Kidney glomerular epithelial cell (primary cell): ENCODE measurements around the gene DGKG.

Experiments
- DNase-seq: peaks from one replicate; lab custom pipeline; 2025; lab: John Stamatoyannopoulos, UW

DGKG gene

DNA sequence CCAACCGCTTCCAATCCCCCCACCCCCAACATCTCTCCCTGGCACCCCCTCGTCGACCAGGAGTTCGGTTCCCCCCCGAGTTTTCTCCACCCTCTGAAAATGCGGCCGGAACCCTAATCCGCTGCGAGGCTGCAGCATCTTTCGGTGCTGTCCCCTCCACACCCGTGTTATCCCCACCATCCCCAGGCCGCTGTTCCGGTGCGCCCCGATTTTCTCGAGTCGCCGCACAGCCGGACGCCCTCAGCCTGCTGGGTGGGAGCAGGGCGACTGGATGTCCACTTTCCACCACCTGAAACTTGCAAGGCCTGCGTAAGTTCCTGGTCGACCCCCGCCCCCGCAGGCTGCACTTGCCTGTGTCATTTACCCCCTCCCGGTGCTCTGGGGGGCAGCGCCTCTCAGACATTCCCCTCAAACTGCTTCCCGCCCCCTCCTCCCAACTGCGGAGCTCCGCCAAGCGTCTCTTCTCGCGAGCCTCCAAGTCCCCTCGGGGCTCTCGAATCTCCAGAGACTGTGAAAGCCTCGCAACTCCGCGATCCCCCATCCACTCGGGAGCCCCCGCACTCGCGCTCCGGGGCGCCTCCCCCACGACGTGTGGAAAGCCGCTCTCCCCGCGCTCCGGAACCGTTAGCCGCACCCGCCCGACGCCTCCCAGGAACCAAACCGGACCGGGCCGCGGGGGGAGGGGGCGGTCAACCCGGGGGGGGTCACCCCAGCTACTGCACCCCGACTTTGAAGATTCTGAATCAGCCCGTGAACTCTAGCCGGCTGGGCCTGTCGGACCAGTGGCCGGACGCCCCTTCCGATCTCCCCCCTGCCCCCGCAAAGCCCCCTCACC is 253.7 kb downstream of the DGKG start:
- DNase-seq: peak; percentile 52

DNA sequence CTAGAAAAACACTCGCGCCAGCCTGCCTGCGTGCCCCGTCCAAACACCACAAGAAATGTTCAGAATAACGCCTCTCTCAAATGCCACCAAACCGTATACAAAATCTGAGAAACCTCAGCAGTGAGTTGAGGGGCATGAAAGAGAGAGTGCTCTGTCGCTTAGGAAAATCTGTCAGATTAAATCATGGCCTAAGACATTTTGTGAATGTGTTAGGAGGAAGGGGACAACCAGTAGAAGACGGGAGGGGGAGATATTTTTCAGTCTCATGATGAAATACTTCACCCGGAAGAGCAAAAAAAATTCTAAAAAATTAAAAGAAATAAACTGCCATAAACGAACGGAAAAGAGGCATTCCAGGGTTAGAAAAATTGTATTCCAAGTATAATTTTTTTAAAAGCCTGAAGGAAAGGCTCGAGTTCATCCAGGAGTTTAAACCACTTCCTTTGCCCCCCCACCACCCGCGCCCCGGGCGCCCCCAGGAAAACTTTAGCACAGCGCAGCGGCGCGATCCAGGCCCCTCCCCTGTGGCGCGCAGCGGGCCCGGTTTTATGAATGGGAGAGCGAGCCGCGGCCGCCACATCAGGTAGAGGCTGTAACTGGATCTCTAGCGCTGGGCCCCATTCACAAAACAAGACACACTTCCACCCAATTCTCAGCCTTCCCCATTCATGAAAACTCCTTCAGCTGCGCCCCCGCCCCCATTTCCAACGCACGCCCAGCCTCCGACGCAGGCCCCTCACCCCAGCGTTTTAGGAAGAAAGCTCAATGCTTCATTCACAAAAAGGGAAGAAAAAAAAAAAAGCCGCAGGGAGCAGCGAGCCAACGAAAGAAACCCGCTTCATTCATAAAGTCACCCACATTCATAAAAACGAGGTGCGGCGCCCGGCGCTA is 254.6 kb downstream of the DGKG start:
- peak; percentile 39 for DNase-seq

DNA sequence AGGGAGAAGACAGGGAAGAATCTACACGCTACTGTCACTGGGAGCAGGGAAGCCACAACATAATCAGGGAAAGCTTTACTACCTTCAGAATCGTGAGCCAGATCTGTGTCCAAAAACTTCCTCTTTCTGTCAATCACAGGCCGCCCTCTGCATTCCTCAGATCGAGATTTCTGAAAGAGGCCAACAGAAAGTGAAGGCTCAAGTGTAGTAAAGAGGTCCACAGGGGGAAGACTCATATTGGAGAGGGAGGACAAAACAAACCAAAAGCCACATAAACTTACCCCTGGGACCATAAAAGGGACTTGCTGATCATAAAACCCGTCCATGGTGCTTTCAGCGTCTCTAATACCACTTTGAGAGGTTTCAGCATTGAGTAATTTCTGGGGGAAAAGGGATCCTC is 256.5 kb downstream of the DGKG start:
- no peak for DNase-seq

DNA sequence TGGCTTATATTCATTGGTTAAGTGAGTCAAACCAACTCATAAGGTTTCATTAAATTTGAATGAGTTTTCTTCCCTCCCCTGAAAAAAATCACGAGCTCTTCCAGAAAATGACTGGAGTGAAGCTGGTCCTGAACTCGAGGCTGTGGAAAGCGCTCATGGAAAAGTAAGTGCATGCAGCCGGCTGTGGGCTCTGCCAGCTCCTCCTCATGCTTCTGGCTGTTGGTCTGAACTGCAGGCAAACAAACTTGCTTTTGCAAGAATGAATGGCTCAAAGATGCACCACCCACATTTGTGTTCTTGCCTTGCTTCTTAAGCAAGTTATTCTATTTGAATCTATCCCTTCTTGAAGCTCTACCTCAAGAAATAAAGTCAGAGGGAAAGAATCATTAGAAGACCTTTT is 259.3 kb downstream of the DGKG start:
- no peak for DNase-seq

DNA sequence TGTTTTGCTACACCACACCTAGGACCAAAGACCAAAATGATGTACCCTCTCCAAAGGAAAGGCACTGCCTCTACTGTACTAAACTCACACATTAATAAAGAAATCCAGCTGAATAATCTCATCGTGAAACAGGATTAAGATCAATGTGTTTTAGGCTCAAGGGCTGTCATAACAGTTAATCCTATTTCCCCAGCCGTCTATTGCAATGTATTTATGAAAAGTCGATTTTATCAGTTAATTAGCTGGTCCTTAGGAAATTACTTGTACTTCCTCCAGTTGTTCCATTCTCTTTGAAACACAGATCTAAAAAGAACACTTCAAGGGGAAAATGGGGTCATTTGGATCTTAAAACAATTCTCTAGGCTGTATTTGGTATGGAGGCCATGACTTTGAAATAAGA is 261.6 kb downstream of the DGKG start:
- no peak for DNase-seq

DNA sequence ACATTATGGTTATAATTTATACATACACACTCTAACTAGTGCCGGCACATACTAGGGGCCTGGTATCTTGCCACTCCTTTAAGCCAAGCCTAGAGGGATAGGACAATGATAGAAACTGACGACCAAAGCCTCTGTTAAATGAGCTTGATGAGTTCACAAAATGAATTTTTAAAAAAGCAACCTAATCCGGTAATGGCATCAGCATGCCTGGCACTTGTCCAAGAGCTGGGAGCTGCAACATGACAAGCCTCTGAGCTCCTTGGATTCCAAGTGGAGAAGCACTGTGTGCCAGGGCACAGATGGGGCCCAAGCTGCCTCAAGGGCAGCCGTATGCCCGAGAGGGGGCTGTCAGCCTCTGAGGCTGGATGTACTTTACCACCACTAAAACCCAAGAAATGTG is 262.9 kb downstream of the DGKG start:
- no peak for DNase-seq

DNA sequence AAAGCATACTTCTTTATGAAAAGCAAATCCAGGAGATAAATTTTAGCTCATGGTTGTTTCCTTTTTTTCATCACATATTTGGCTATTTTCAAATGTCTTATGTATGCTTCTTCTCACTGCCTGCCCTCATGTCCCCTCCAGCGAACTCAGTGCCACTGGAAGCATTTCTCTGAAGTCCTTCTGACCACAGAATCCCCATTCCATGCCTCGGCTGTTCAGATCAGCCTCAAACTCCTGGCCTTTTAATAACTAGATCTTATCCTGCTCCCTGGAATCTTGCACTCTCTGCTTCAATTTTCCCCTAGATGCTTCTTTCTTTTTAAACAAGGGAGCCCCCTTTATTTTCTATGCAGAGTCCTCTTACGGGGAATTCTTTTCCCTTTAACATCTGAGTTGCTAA is 263.3 kb downstream of the DGKG start:
- no peak for DNase-seq

DNA sequence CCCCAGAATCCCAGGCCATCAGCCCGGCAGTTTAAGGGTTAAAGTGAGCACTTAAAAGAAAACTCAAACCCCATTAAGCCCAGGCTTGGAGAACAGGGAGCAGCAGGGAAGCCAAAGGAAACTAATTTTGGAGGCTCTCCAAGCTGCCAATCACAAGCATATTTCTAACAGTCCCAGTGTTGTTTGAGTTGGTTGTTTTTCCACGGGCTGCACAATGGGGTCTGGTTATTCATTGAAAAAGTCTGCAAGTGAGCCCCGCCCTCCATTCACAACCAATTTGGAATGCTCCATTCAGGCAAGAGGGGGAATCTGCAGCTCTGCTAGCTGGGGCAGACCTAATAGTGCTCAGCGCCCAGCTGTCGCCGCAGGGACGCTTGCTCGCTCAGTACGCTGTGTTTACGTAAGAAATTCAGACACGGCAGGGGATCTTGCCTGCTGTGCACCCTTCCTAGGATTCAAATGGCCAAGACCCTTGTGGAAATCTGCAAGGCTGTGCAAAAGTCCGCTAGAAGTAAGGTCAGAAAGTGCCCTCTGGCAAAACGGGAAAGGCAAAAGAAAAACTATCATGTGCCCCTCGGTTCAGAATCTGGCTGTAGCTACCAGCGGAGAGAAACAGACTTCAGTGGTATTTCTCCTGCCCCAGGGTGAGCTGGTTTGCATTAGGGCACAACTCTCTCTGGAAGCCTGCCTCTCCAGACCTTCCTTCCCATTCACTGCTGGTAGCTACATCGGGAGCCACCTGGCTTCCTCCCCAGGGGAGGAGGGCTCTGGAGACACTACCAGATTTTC is 264.2 kb downstream of the DGKG start:
- peak; percentile 89 for DNase-seq

DNA sequence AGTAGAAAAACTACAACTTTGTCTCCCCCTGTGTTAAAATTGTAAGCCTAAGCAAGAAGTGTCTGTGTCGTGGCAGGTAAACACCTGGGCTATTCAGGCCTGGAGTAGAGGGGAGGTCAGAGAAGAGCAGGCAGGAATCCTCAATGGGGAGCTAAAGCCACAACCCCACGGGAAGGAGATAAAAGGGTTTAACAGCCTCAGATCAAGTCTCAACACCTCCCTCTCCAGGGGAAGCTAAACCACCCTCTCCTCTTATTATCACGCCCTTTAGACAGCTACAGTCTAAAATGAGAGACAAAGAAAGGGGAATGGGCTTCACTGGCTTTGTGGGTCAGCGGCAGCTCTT is 264.7 kb downstream of the DGKG start:
- DNase-seq: no peak
